Measurements from ENCODE around the gene TSPAN12.
"Not testable (repeated sequence)": the region's sequence is repeated elsewhere in the genome, so short reads cannot be mapped to it uniquely, and the experiment has no call there.

The TSPAN12 gene, protein sequence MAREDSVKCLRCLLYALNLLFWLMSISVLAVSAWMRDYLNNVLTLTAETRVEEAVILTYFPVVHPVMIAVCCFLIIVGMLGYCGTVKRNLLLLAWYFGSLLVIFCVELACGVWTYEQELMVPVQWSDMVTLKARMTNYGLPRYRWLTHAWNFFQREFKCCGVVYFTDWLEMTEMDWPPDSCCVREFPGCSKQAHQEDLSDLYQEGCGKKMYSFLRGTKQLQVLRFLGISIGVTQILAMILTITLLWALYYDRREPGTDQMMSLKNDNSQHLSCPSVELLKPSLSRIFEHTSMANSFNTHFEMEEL

DNA sequence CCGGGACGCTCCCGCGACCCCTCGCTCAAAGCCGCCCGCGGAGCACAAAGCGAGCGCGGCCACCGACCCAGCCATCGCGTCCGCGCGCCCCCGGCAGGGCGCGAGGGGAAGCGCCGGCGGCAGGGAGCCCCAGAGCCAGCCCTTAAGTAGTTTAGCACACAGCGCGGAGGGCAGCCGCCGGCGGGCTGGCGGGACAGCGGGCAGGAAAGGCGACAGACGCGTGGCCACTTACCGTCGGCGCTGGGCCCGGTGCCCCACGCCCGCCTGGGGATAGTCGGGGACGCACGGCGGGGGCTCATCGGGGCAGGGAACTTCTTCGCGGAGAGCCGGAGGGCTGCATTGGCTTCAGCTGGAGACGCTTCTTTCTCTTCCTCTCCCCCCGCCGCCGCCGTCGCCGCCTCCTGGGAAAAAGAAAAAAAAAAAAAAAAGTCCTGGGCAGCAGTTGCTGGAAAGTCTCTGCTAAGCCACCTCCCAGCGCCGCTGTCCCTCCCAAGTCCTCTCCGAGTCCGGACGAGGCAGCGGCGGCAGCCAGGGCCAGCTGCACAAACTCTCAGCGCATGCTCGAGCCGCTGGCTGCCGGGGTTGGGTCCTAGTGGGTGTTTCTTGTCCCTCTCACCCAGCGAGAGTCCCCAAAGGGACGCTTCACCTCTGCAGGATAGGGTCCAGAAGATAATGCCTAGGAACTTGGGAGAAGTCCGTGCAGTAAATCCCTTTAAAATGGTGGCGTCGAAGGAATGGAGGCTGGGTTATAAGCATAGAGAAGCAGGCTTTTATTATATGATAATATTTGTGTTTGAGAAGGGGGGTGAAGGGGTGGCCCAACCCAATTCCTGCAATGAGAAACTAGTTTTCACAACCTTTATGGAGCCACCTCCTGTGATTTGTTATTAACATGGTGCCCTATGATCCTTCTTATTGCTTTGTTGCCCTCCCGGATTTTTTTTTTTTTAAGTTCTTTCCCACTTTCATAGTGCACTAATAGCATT is at the start of gene TSPAN12:
TSS of gene TSPAN12 (minus strand) at position 557 of the 986 bp plus-strand sequence. CDS start 1,381 bp downstream, outside the sequence.
- peak; percentile 52 for DNase-seq

- no peak for DNase-seq
Measured at GRCh38 chr7:120898715-120899499, 41.0 kb upstream of the TSPAN12 start.

GRCh38 chr7:120895253-120895652 is 37.3 kb upstream of the TSPAN12 start:
- not testable (repeated sequence) for DNase-seq

GRCh38 chr7:120885602-120886001 is 27.7 kb upstream of the TSPAN12 start:
- DNase-seq = not testable (repeated sequence)

- DNase-seq = no peak
Measured at GRCh38 chr7:120877701-120878100, 19.8 kb upstream of the TSPAN12 start.

GRCh38 chr7:120876922-120877321 is 19.0 kb upstream of the TSPAN12 start:
- no peak for DNase-seq

DNA sequence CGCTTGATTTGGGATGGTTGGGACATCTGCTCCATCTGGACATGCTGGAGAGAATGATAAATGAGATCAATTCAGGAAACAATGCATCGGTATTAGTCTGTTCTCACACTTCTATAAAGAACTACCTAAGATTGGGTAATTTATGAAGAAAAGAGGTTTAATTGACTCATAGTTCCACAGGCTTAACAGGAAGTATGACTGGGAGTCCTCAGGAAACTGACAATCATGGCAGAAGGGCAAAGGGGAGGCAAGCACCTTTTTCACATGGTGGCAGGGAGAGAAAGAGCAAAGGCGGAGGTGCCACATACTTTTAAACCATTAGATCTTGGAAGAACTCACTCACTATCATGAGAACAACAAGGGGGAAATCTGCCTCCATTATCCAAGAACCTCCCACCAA is 16.8 kb upstream of the TSPAN12 start:
- DNase-seq = no peak

GRCh38 chr7:120874016-120874415 is 16.1 kb upstream of the TSPAN12 start:
- DNase-seq = no peak

- DNase-seq = no peak
Measured at GRCh38 chr7:120873401-120873800, 15.5 kb upstream of the TSPAN12 start.

- no peak for DNase-seq
Measured at GRCh38 chr7:120869700-120870099, 11.8 kb upstream of the TSPAN12 start.

DNA sequence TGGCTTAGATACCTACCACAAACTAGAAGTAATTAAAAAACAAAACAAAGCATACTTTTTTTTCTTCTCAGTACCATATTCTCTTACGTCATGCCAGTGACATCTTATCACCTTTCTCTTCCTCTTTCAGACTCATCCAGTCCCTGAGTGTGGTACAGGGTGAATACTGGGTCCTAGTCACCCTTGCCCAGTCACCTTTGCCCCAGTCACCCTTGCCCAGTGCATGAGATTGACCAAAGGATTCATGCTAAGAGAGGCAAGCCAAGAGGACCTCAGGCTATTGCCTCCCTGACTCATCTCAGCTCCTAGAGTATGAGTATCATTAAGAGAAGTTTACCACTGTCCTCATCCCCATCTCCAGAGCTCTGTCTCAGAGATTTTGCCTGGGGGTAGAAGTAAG is 10.0 kb upstream of the TSPAN12 start:
- DNase-seq = no peak

DNA sequence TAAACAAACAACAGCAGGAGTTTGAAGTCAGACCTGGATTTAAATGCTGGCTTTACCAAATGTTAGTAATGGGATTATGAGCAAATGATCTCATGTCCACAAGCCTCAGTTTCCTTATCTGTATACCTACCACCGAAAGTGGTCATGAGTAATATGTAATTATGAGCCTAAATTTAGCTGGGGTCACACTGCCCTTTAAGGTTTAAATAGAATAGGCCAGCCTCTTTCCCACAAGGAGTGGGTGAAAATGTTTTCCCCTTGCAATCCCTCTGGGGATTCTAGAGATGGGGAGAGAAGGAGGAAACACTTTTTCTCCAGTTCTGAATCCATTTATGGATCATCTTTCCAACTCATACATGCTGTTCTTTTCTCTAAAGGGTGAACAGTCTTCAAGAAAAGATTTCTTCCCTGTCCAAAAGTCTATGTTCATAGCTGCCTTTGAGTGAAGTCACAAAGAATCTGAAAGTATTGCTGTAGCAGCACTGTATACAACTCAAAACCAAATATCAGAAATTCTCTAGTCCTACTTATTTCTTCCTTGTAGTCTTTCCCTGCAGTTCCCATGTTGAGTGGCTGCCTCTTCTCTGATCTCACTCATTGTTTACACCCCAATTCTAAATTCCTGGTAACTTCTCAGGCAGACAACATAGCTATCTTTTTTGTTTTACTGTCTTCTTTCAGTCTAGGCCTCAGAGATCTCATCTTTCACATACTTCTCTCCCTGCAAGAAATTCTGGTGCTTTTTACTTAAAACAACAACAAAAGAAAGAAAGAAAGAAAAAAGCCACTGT is 7.4 kb upstream of the TSPAN12 start:
- DNase-seq = no peak

DNA sequence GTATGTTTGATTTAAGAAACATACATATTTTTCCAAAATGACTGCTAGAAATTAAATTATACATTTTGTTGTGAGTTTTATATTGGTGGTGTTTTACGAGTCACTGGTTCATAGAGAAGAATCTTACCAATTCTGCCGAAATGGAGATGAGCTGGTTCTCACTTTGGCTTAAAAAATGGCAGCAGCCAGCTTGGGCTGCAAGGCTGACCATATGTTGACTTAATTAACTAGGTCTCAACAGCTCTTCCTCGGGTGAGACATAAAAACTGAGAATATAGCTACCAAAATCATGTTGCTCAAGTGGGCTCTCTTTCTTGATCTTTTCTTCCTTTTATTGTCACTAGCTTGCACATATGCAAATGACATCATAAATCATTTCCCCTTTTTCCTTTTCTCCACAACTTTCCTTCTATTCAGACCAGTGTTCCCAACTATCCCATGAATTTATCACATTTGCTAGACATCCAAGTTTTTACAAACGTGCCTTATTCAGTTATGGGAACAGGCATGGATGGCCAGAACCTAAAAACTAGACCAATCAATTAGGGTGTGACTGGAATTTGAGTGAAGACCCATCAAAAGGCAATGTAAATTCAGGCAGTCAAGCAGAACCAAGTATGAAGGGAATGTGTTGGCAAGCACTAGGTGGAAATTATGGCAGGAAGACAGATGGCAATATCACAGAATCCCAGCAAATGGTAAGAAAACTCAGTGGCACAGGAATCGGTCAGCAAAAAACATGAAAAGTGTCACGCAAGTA is 6.4 kb upstream of the TSPAN12 start:
- DNase-seq = no peak

- DNase-seq = no peak
Measured at GRCh38 chr7:120862987-120863590, 5.1 kb upstream of the TSPAN12 start.

GRCh38 chr7:120860156-120860555 is 2.2 kb upstream of the TSPAN12 start:
- no peak for DNase-seq

GRCh38 chr7:120859459-120859858 is 1.5 kb upstream of the TSPAN12 start:
- no peak for DNase-seq

GRCh38 chr7:120856621-120857352 is 1.2 kb downstream of the TSPAN12 start:
- DNase-seq = peak; percentile 2

DNA sequence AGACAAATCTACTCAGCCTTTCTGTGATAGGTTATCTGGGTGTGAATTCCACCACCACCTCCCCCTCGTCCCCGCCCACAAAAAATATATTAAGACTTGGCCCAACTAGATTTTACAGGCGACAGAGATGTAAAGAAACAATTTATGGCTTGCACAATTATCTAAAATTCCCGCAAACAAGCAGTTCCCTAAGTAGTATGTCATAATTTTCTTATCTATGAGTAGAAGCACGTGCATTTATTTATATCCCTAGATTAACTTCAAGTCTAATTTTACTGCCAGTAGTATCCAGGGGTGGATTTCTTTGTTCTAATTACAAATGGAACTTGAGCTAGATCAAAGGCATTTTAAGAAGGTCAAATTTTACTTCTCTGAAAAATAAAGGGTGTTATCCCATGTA is 1.7 kb downstream of the TSPAN12 start:
- no peak for DNase-seq

DNA sequence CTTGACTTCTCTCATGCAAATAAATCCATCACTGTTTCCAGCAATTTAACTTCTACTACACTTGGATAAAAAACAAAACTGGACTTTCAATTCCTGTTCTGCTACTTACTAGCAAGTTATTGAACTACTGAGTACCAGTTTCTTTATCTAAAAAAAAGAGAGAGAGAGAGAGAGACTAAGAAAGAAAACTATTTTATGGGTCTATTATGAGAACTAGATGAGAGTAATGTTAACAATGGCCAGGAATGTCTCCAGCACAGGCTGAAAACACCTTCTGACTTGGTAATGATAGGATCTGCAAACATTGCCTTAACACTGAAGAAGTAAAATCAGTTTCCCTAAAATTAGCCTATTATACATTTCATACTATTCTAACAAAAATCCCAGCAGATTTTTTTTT is 5.2 kb downstream of the TSPAN12 start:
- DNase-seq = no peak

DNA sequence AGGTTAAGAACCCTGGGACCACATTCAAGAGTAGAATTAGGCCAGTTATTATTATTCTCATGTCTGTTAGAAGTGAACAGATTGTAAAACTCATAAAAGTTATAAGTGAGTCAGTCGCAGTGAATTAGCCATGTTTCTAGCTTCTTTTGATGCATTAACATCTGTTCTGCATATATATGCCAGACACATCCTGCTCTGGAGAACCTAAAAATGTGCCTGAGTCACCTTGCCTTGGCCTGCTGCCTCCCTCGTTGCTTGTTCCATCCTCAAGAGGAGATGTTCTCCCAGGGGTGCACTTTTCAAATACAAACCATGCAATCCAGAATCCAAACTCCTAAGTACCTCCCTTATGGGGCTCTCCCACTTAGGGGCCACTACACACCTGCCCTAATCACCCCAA is 14.8 kb downstream of the TSPAN12 start:
- no peak for DNase-seq
